ENCODE measurements around the gene SNX22. TPM values are rescaled to one million over a fixed set of nuclear protein-coding genes. Genes with fewer than 3 reads are reported as not detected.

The SNX22 gene
- total and polyA plus RNA-seq, 2 of the 8 experiments (the other 6 are each of a cell fraction or from before 2014, with no cell fraction given) = 4.9 TPM

DNA sequence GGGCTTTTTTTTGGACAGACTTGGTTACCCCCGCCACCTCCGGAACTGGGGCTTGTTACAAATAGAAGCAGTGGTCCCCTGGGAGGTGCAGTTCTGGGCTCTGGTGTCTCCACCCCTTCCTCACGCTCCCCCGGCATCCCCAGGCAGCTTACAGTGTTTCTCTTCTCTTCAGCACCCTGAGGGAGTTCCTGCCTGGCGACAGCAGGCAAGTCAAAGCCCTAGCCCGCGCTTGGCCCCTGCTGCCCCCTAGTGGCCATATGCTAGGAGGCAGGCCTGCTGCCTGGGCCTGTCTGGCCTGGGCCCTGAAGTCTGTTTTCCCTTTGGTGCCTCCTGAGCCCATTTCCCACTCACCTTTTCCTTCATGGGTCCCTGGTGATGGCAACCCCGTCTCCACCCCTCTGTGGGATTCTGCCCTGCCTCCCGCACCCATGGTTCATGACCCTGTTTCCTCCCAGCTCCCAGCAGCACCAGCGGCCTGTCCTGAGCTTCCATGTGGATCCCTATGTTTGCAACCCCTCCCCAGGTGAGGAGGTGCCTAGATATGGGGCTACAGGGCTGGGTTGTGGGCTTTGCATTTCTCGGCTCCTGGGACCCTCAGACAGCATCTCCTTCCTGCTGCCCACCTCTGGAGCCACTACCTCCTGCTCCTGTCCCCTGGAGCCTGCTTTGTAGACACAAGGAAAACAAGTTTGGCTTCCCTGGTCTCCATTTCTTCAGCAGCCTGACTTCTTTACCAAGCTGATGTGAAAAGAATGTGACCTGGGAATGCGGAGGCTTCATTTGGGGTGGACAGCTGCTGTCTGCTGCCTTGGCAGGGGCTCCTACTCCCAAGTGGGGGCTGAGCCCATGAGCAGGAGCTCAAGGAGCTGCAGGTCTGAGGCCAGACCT lies 2.2 kb downstream of the SNX22 start:
- Histone ChIP-seq H3K79me1 (ENCODE audit: low read depth, low read length) (no peaks in the 10 kb centered on the region; the same call in 1 of the 2 replicates), H2BK12ac (ENCODE audit: low read depth, low read length) (no peak overlapping the region), H3K18ac (ENCODE audit: extremely low read depth, low read length) (peak overlapping the region; percentile 32; the same call in 1 of the 2 replicates), H4K5ac (ENCODE audit: insufficient read length, low read depth, low read length) (no peak overlapping the region), H3K4me1 (replicated peaks in 1 of 4; ENCODE audit: control insufficient read depth in 3 of 4, insufficient read depth in 4 of 4, low read length in 3 of 4) (peaks cover 0 to 12% (median 8%) of the 10 kb centered on the region in 4 experiments; a peak in 6 of 7 replicates), H3K4me3 (ENCODE audit: extremely low read depth in 1 of 4, insufficient read depth in 2 of 4, low read depth in 3 of 4, low read length in 4 of 4) (peak overlapping the region in 1 of 4 experiments; percentile 93; a peak in 3 of 8 replicates), H2AK5ac (ENCODE audit: low read depth, low read length) (no peak overlapping the region), H3K27me3 (replicated peaks in 1 of 4; ENCODE audit: control insufficient read depth in 3 of 4, extremely low read depth in 1 of 4, insufficient read depth in 3 of 4, low read length in 3 of 4) (peaks cover 0 to 18% (median 14%) of the 10 kb centered on the region in 4 experiments; a peak in 5 of 7 replicates), H4K20me1 (replicated peaks in 1 of 2; ENCODE audit: control insufficient read depth in 1 of 2, insufficient read depth in 2 of 2, low read length in 2 of 2) (peaks cover 10 to 14% of the 10 kb centered on the region in 2 experiments), H3K27ac (ENCODE audit: low read depth, low read length) (no peak overlapping the region), H3K36me3 (ENCODE audit: control insufficient read depth in 2 of 4, insufficient read depth in 4 of 4, low read length in 3 of 4) (peaks cover 26 to 39% (median 31%) of the 10 kb centered on the region in 4 experiments), H3K23ac (ENCODE audit: insufficient read length) (no peak overlapping the region), H3K23me2 (ENCODE audit: low read depth, low read length) (peaks cover 9% of the 10 kb centered on the region; the same call in 1 of the 2 replicates), H2BK120ac (replicated peaks; ENCODE audit: low read depth, low read length) (no peak overlapping the region), H4K91ac (replicated peaks; ENCODE audit: insufficient read length, low read length) (peak overlapping the region; percentile 22), H3K56ac (replicated peaks; ENCODE audit: insufficient read length, low read depth, low read length) (no peak overlapping the region), H3K4ac (replicated peaks; ENCODE audit: insufficient read length, low read depth, low read length) (no peak overlapping the region), H3K4me2 (ENCODE audit: insufficient read depth in 1 of 2, low read depth in 2 of 2, low read length in 2 of 2) (peak overlapping the region in 1 of 2 experiments; percentile 99), H3K9ac (replicated peaks in 1 of 4; ENCODE audit: extremely low read depth in 1 of 4, low read depth in 3 of 4, low read length in 3 of 4) (no peak overlapping the region), H2BK20ac (ENCODE audit: low read length) (no peak overlapping the region), H3K14ac (ENCODE audit: insufficient read length) (no peak overlapping the region), H2BK5ac (ENCODE audit: low read depth, low read length) (peak overlapping the region; percentile 6; the same call in 1 of the 2 replicates), H3K9me3 (ENCODE audit: insufficient read depth in 2 of 2, low read depth in 1 of 2, low read length in 1 of 2) (no peaks in the 10 kb centered on the region), H4K8ac (ENCODE audit: extremely low read depth, insufficient read depth, low read length) (peak overlapping the region; percentile 4; the same call in 1 of the 2 replicates), H2AFZ (ENCODE audit: low read length) (no peak overlapping the region), H3K79me2 (ENCODE audit: control insufficient read depth in 1 of 2, insufficient read depth in 2 of 2, low read length in 2 of 2) (no peaks in the 10 kb centered on the region), H2BK15ac (ENCODE audit: low read length) (no peak overlapping the region)
- FAIRE-seq = no peak
- POLR2A ChIA-PET (ENCODE audit: partially characterized antibody) = interaction anchor here (0.6 to 3.0 kb wide), 11 partner anchors 9 to 532 kb away, joined by 3 to 34 read pairs (median 3); partner anchors contain the start of genes CIAO2A and PPIB
- DNase-seq (ENCODE audit: low read depth in 1 of 2, low spot score in 2 of 2) = peak; percentile 81 to 99
- CTCF ChIA-PET (ENCODE audit: partially characterized antibody) = interaction anchor here (0.6 to 3.8 kb wide), 35 partner anchors 8 to 837 kb away, joined by 3 to 23 read pairs (median 4); partner anchors contain the start of genes CIAO2A, PPIB and TRIP4
- 29% methylated on average over 12 of the region's 12 CpGs; no CpG with 5 or more reads in 1 of the 2 experiments for WGBS, 2 experiments (ENCODE audit: extremely low coverage in 1 of 2, insufficient coverage in 1 of 2, insufficient read length in 1 of 2, insufficient replicate concordance in 2 of 2, low coverage in 1 of 2, low lambda C conversion rate in 2 of 2, missing lambda C conversion rate in 1 of 2)
- TF ChIP-seq YY1 (IDR thresholded peaks at IDR 0.05; ENCODE audit: low read depth, low read length) (no peak), JUND (IDR thresholded peaks at IDR 0.05; ENCODE audit: low read length) (no peak; the same call in 1 of the 2 replicates), POLR2AphosphoS5 (IDR thresholded peaks at IDR 0.05; ENCODE audit: low read depth, low read length) (peak; percentile 74; the same call in 1 of the 2 replicates), RAD21 (IDR thresholded peaks at IDR 0.05 in 1 of 2, conservative IDR thresholded peaks at IDR 0.05 in 1 of 2; ENCODE audit: low read depth in 2 of 2, low read length in 2 of 2) (peak; percentile 76 to 88), CBX8 (IDR thresholded peaks at IDR 0.05; ENCODE audit: borderline replicate concordance, low read depth, low read length) (no peak), ATF2 (IDR thresholded peaks at IDR 0.05; ENCODE audit: low read length) (0 out of 2 replicates have a peak, but pooled peaks have one; percentile 31)
